ENCODE measurements around the gene FXYD5. TPM values are rescaled to one million over a fixed set of nuclear protein-coding genes. Genes with fewer than 3 reads are reported as not detected.

FXYD5 gene
- total and polyA plus RNA-seq, 10 of the 15 experiments (the other 5 are each of a cell fraction or from before 2014, with no cell fraction given): 30.0 to 159 (median 93.9) TPM

DNA sequence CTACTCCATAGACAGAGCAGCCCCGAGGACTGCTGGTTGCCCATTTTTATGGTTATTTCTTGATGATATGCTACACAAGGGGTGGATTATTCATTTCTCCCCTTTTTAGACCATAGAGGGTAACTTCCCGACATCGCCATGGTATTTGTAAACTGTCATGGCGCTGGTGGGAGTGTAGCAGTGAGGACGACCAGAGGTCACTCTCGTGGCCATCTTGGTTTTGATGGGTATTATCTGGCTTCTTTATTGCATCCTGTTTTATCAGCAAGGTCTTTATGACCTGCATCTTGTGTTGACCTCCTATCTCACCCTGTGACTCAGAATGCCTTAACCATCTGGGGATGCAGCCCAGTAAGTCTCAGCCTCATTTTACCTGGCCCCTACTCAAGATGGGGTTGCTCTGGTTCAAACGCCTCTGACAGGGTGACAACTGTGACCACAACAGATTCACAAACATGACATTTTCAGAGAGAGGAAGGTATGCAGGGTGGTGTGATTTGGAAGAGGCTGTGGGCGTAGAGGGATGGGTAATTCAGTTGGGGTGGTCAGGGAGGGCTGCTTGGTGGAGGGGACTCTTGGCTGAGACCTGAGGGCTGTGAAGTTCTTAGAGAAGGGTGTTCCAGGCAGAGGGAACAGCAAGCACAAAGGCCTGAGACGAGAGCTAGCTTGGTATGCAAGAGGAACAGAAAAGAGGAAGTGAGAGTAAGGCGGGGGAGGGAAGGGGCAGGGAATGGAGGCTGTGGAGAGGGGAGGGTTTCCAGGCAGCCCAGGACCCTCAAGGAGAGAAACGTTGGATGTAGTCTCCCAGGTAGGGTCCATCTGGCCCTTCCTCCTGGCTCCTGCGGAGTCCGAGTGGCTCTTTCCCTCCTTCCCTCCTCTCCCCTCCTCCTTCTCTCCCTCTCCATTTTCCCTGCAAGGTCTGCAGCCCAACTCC lies 50.5 kb downstream of the FXYD5 start (continued):
- peak; percentile 99 for TF ChIP-seq IKZF1 (conservative IDR thresholded peaks at IDR 0.05)
- TF ChIP-seq, protein P1, sequence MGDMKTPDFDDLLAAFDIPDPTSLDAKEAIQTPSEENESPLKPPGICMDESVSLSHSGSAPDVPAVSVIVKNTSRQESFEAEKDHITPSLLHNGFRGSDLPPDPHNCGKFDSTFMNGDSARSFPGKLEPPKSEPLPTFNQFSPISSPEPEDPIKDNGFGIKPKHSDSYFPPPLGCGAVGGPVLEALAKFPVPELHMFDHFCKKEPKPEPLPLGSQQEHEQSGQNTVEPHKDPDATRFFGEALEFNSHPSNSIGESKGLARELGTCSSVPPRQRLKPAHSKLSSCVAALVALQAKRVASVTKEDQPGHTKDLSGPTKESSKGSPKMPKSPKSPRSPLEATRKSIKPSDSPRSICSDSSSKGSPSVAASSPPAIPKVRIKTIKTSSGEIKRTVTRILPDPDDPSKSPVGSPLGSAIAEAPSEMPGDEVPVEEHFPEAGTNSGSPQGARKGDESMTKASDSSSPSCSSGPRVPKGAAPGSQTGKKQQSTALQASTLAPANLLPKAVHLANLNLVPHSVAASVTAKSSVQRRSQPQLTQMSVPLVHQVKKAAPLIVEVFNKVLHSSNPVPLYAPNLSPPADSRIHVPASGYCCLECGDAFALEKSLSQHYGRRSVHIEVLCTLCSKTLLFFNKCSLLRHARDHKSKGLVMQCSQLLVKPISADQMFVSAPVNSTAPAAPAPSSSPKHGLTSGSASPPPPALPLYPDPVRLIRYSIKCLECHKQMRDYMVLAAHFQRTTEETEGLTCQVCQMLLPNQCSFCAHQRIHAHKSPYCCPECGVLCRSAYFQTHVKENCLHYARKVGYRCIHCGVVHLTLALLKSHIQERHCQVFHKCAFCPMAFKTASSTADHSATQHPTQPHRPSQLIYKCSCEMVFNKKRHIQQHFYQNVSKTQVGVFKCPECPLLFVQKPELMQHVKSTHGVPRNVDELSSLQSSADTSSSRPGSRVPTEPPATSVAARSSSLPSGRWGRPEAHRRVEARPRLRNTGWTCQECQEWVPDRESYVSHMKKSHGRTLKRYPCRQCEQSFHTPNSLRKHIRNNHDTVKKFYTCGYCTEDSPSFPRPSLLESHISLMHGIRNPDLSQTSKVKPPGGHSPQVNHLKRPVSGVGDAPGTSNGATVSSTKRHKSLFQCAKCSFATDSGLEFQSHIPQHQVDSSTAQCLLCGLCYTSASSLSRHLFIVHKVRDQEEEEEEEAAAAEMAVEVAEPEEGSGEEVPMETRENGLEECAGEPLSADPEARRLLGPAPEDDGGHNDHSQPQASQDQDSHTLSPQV (IDR thresholded peaks at IDR 0.05): peak; percentile 99
- no peak for TF ChIP-seq NFYA (IDR thresholded peaks at IDR 0.05; ENCODE audit: borderline replicate concordance, low read depth, low read length)
- TF ChIP-seq, protein P2, sequence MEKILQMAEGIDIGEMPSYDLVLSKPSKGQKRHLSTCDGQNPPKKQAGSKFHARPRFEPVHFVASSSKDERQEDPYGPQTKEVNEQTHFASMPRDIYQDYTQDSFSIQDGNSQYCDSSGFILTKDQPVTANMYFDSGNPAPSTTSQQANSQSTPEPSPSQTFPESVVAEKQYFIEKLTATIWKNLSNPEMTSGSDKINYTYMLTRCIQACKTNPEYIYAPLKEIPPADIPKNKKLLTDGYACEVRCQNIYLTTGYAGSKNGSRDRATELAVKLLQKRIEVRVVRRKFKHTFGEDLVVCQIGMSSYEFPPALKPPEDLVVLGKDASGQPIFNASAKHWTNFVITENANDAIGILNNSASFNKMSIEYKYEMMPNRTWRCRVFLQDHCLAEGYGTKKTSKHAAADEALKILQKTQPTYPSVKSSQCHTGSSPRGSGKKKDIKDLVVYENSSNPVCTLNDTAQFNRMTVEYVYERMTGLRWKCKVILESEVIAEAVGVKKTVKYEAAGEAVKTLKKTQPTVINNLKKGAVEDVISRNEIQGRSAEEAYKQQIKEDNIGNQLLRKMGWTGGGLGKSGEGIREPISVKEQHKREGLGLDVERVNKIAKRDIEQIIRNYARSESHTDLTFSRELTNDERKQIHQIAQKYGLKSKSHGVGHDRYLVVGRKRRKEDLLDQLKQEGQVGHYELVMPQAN (conservative IDR thresholded peaks at IDR 0.05): peak; percentile 85
- TF ChIP-seq, protein P3, sequence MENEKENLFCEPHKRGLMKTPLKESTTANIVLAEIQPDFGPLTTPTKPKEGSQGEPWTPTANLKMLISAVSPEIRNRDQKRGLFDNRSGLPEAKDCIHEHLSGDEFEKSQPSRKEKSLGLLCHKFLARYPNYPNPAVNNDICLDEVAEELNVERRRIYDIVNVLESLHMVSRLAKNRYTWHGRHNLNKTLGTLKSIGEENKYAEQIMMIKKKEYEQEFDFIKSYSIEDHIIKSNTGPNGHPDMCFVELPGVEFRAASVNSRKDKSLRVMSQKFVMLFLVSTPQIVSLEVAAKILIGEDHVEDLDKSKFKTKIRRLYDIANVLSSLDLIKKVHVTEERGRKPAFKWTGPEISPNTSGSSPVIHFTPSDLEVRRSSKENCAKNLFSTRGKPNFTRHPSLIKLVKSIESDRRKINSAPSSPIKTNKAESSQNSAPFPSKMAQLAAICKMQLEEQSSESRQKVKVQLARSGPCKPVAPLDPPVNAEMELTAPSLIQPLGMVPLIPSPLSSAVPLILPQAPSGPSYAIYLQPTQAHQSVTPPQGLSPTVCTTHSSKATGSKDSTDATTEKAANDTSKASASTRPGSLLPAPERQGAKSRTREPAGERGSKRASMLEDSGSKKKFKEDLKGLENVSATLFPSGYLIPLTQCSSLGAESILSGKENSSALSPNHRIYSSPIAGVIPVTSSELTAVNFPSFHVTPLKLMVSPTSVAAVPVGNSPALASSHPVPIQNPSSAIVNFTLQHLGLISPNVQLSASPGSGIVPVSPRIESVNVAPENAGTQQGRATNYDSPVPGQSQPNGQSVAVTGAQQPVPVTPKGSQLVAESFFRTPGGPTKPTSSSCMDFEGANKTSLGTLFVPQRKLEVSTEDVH (IDR thresholded peaks at IDR 0.05; ENCODE audit: low read depth, partially characterized antibody): peak; percentile 52
- TF ChIP-seq, protein P4, sequence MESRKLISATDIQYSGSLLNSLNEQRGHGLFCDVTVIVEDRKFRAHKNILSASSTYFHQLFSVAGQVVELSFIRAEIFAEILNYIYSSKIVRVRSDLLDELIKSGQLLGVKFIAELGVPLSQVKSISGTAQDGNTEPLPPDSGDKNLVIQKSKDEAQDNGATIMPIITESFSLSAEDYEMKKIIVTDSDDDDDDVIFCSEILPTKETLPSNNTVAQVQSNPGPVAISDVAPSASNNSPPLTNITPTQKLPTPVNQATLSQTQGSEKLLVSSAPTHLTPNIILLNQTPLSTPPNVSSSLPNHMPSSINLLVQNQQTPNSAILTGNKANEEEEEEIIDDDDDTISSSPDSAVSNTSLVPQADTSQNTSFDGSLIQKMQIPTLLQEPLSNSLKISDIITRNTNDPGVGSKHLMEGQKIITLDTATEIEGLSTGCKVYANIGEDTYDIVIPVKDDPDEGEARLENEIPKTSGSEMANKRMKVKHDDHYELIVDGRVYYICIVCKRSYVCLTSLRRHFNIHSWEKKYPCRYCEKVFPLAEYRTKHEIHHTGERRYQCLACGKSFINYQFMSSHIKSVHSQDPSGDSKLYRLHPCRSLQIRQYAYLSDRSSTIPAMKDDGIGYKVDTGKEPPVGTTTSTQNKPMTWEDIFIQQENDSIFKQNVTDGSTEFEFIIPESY (IDR thresholded peaks at IDR 0.05): peak; percentile 34; the same call in 1 of the 2 replicates
- TF ChIP-seq RELA (IDR thresholded peaks at IDR 0.05; ENCODE audit: borderline replicate concordance, partially characterized antibody): peak; percentile 71
- TF ChIP-seq TCF12 (IDR thresholded peaks at IDR 0.05; ENCODE audit: low read depth, low read length): peak; percentile 84
- peak; percentile 83 for TF ChIP-seq MEF2B (IDR thresholded peaks at IDR 0.05; ENCODE audit: partially characterized antibody, poor library complexity, severe bottlenecking)
- TF ChIP-seq, protein P5, sequence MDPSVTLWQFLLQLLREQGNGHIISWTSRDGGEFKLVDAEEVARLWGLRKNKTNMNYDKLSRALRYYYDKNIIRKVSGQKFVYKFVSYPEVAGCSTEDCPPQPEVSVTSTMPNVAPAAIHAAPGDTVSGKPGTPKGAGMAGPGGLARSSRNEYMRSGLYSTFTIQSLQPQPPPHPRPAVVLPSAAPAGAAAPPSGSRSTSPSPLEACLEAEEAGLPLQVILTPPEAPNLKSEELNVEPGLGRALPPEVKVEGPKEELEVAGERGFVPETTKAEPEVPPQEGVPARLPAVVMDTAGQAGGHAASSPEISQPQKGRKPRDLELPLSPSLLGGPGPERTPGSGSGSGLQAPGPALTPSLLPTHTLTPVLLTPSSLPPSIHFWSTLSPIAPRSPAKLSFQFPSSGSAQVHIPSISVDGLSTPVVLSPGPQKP (IDR thresholded peaks at IDR 0.05; ENCODE audit: low read depth, low read length): 0 out of 2 replicates have a peak, but pooled peaks have one; percentile 34
- TF ChIP-seq ZNF384 (IDR thresholded peaks at IDR 0.05; ENCODE audit: borderline replicate concordance, low read depth, low read length): no peak
- TF ChIP-seq ATF7 (IDR thresholded peaks at IDR 0.05; ENCODE audit: low read depth): peak; percentile 82
- peak; percentile 89; the same call in 1 of the 2 replicates for TF ChIP-seq CBX5 (IDR thresholded peaks at IDR 0.05; ENCODE audit: low read depth)

Data from GM12878 (cell line).